ENCODE results near the gene CSTA.
"Not testable (repeated sequence)": the region's sequence is repeated elsewhere in the genome, so short reads cannot be mapped to it uniquely, and the experiment has no call there.

CSTA gene

DNA sequence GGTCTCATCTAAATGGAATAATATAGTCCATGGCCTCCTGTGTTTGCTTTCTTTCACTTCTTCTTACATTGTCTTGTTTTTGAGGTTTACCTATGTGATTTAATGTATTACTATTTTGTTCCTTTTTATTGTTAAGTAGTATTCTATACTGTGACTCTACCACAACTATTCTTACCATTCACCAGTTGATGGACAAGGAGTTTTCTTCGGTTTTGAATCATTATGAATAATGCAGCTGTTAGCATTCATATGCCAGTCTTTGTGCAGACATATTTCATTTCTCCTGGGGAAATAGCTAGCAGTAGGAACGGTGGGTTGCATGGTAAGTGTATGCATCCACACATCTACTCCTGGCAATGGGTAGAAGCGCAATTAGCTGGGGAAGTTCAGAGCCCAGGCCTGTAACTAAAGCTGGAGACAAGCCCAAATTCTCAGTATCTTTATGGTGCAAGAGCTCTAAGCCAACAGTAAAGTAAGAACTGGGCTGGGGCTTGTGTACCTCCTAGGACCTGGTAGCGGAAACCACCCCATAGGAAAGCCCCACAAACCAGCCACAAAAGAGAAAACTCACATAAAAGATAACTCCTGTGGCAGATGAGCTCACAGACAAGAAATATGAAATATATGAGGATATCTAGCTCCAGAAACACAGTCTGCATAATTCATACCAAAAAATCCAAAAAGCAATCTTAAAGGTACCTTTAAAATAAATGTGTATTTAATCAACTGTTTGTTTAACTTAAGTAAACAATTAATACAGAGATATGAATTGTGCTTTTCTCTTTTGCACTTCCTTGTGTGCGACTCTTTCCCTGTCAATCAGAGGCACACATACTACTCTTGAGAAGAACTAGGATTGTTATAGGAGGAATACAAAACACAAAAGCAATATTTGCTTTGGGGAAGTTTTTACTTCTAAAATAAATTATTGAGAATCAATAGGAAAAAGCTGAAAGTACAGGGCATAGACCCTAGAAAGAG lies 2.7 kb upstream of the CSTA start:
- peak; percentile 10 for DNase-seq

DNA sequence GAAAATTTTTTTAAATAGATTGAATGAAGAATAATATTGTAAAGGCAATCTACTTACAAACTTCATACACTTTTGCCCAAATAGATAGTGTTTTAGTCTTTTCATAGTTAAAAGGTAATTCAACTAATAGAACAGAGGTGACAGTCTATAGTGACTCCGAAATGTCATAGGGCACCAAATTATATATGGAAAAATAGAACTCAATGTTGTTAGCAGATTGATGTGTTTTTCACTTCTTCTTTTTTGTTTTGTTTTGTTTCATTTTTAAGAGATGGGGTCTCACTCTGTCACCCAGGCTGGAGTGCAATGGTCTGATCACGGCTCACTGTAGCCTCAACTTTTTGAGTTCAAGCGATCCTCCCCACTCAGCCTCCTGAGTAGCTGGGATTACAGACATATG lies 721 bp downstream of the CSTA start:
- DNase-seq: no peak

GRCh38 chr3:122331886-122332285 lies 6.8 kb downstream of the CSTA start:
- no peak for DNase-seq

- DNase-seq: no peak
These were observed 7.5 kb downstream of the CSTA start for GRCh38 chr3:122332551-122332950.

- DNase-seq: no peak
These were observed 17.8 kb downstream of the CSTA start for GRCh38 chr3:122342803-122343202.

GRCh38 chr3:122343654-122344053 lies 18.6 kb downstream of the CSTA start:
- DNase-seq: no peak

DNA sequence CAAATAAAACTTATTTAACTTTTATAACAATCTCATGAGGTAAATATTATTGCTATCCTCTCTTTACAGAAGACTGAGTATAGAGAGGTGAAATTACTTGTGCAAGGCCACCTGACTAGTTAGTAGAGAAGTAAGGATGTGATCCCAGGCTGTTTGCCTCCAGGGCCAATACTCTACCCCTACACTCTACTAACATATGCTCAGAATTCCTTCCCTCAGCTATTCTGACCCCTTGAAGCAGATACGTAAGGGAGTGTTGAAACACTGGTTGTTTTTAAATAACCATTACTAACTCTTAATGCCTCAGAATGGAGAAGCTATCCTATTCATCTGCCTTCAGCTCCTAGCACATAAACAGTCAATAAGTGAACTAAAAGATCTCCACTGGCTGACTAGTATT lies 24.1 kb downstream of the CSTA start:
- DNase-seq: no peak

DNA sequence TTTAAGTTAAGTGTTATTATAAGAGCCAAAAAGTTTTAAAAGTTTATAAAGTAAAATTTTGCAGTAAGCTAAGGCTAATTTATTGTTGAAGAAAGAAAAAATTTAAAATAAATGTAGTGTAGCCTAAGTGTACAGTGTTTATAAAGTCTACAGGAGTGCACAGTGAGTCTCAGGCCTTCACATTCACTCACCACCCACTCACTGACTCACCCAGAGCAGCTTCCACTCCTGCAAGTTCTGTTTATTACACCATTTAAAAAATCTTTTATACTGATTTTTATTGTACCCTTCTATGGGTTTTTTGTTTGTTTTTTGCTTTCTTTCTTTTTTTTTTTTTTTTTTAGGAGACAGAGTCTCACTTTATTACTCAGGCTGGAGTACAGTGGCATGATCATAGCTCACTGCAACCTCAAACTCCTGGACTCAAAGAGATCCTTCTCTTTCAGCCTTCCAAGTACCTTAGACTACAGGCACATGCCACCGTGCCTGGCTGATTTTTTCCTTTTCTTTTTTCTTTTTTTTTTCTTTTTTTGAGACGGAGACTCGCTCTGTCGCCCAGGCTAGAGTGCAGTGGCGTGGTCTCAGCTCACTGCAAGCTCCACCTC lies 25.9 kb downstream of the CSTA start:
- DNase-seq: no peak

DNA sequence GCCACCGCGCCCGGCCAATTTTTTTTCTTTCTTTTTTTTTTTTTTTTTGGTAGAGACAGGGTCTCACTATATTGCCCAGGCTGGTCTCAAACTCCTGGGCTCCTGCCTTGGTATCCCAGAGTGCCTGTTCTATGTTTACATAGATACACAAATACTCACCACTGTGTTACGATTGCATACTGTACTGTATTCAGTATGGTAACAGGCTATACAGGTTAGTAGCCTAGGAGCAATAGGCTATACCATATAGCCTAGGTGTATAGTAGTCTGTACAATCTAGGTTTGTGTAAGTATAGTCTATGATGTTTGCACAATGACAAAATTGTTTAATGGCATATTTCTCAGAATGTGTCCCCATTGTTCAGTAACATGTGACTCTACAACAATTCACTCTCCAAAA lies 26.6 kb downstream of the CSTA start:
- no peak for DNase-seq

DNA sequence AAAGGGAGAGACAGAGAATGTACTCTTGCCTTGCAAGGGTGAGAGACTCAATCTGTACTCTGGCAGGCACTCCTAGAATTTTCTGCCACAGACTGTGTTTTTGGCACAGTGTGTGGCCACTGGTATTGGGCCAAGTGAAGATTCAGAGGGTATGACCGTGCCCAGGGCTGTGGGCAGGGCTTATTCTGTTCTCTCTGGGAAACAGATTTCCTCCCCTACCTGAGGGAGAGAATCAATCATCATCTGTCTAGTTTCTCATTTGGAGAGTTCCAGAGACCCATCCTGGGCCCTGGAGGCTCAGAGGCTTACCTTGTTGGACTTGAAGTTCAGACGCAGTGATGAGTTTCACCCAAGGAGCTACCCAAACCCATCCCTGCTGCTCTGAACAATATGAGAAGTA lies 28.2 kb downstream of the CSTA start:
- DNase-seq: no peak

- DNase-seq: no peak
These were observed 28.9 kb downstream of the CSTA start for GRCh38 chr3:122353893-122354401.

DNA sequence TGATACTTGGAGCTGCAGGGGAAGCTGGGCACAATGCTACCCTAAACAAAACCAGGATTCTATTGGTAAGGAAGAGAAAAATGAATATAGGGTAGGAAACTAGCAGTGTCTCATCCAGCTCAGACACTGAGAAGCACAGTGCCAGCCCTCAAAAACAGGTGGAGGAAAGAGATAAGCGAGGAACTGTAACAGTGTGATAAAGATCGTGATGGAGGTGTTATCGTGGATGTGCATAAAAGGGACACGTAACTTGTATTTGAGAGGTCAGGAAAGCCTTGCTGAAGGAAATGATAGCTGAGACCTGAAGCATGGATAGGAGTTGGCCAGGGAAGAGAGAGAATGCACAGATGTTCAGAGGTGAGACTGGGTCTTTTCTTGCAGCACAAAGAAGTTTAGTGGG lies 30.6 kb downstream of the CSTA start:
- no peak for DNase-seq

DNA sequence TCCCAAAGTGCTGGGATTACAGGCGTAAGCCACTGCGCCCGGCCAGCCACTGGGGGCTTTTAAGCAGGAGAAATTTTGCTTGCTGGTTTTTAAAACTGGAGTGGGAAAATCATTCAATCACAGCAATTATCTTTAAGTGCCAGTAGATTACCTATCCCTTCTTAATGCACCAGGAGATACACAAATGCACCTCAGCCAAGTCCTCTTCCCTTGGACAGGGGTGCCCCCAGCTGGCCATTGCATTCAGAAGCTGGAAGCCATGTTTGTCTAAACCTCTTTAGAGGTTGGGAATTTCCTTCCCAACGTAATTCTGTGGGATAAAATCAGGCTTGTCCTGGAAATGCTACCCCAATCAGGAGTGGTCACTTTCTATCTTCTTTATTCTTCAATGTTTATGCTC lies 31.4 kb downstream of the CSTA start:
- peak; percentile 35 for DNase-seq

GRCh38 chr3:122357828-122358702 lies 33.0 kb downstream of the CSTA start:
- no peak for DNase-seq

DNA sequence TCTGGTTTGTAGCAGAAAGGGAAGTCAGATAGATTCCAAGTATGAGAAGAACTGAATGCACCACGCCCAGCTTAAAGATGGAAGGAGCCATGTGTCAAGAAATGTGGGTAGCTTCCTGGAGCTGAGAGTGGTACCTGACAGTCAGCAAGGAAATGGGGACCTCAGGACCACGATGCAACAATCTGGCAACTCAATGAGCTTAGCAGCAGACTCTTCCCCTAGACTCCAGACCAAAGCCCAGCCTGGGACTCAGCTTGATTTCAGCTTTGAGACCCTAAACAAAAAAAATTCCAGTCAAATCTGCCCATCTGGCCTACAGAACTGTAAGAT lies 33.6 kb downstream of the CSTA start:
- DNase-seq: no peak

- no peak for DNase-seq
These were observed 37.0 kb downstream of the CSTA start for GRCh38 chr3:122362026-122362425.

DNA sequence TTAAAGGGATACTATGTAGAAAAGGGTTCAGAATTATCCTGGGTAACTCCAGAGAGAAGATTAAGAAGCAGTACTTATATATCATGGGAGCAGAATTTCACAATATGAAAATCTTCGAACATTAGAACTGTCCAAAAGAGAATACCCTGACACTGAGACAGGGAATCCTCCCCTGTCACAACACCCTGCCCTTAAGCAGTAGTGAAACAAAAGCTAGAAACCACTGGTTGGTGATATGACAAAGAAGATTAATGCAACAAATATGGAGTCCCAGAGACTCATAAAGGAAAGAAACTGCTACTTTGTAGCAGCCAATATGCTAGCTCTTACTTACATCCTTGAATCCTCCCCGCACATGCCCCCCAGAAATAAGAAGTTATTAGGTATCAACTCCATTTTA lies 39.4 kb downstream of the CSTA start:
- DNase-seq: no peak

DNA sequence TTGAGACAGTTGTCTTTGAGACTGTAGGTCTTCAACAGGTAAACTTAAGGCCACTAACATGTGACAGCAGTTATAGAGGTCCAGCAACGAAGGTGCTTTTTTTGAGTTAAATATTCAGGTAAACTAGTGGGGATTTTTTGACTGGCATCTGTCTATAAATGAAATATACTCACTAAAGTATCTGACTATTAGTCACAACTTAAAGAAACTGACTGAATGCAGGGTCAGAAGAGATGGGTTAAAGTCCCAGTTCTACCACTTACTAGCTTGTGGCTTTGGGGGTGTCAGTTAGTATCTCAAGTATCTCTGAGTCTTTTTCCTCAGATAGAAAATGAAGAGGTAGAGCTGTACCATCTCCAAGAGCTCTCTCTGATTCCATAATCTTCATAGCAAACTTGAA lies 40.0 kb downstream of the CSTA start:
- no peak for DNase-seq

DNA sequence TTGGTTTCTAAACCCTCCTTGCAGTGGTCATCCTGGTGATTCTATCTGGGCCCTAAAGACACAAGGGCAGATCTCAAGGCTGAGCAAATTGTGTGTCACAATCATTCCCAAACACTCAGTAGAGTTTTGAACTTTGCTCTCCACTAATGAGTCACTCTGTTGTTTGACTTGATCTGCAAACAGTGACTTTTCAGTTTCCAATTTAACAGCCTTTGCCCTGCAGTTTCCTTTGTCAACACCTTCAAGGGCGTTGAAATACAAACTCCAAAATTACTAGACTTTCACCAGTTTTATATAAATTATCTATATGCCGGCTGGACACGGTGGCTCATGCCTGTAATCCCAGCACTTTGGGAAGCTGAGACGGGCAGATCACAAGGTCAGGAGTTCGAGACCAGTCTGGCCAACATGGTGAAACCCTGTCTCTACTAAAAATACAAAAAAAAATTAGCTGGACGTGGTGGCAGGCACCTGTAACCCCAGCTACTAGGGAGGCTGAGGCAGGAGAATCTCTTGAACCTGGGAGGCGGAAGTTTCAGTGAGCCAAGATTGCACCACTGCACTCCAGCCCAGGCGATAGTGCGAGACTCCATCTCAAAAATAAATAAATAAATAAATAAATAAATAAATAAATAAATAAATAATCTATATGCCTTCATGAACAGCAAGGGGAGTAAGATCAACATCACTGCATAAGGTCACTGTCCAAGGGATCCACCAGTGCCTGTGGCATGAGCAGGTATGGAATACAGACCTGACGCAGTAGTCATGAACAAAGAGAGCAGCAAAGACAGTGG lies 40.7 kb downstream of the CSTA start:
- not testable (repeated sequence) for DNase-seq

DNA sequence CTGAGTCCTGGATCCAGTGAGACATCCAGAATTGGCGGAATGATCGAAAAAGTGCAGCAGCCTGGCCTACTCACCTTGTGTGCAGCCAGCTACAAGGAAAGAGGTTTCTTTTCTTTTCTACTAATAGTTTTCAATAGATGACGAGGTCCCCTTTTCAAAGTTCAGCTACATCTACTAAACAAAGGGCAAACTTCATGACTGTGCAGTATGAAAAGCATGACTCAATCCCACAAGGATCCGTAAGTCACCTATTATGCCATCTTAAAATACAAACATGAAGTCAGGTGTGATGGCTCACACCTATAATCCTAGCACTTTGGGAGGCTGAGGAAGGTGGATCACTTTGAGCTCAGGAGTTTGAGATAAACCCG lies 41.3 kb downstream of the CSTA start:
- DNase-seq: no peak

- no peak for DNase-seq
These were observed 49.0 kb downstream of the CSTA start for GRCh38 chr3:122374034-122374433.

GRCh38 chr3:122377975-122378374 lies 52.9 kb downstream of the CSTA start:
- no peak for DNase-seq

Data from activated naive CD4-positive, alpha-beta T cell treated with Interleukin-2 at 50 U/mL for 16 hours (primary cell).